ENCODE data around the gene CLIP2. TPM values are rescaled to one million over a fixed set of nuclear protein-coding genes. Genes with fewer than 3 reads are reported as not detected.

CLIP2 gene
- total and polyA plus RNA-seq, 2 of the 8 experiments (the other 6 are each of a cell fraction or from before 2014, with no cell fraction given): 8.3 to 41.5 TPM

GRCh38 chr7:74312418-74313028 lies 23.3 kb downstream of the CLIP2 start:
- CTCF ChIA-PET (ENCODE audit: partially characterized antibody): interaction anchor here (0.7 to 1.5 kb wide), 2 partner anchors 9 to 37 kb away, joined by 3 to 6 read pairs; no protein-coding TSS in a partner anchor
- WGBS, 2 experiments (ENCODE audit: extremely low coverage in 1 of 2, insufficient coverage in 1 of 2, insufficient read length in 1 of 2, insufficient replicate concordance in 2 of 2, low coverage in 1 of 2, low lambda C conversion rate in 2 of 2, missing lambda C conversion rate in 1 of 2): 83% methylated on average over 16 of the region's 16 CpGs; no CpG with 5 or more reads in 1 of the 2 experiments
- no peak overlapping the region for H3K14ac ChIP-seq (ENCODE audit: insufficient read length)

More at GRCh38 chr7:74312418-74313028, 23.3 kb downstream of the CLIP2 start:
- H3K27ac ChIP-seq (ENCODE audit: low read depth, low read length): peak overlapping the region; percentile 54; the same call in 1 of the 2 replicates
- no peak overlapping the region; a peak in 1 of 4 replicates for H3K4me2 ChIP-seq (ENCODE audit: insufficient read depth in 1 of 2, low read depth in 2 of 2, low read length in 2 of 2)
- H2BK15ac ChIP-seq (ENCODE audit: low read length): no peak overlapping the region; the same call in 1 of the 2 replicates
- H2AFZ ChIP-seq (ENCODE audit: low read length): no peak overlapping the region
- H3K27me3 ChIP-seq (replicated peaks in 1 of 4; ENCODE audit: control insufficient read depth in 3 of 4, extremely low read depth in 1 of 4, insufficient read depth in 3 of 4, low read length in 3 of 4): no peaks in the 10 kb centered on the region
- no peak overlapping the region for H2BK12ac ChIP-seq (ENCODE audit: low read depth, low read length)
- H4K91ac ChIP-seq (replicated peaks; ENCODE audit: insufficient read length, low read length): no peak overlapping the region
- peak overlapping the region; percentile 70; the same call in 1 of the 2 replicates for H2AK5ac ChIP-seq (ENCODE audit: low read depth, low read length)
- no peaks in the 10 kb centered on the region for H3K9me3 ChIP-seq (ENCODE audit: insufficient read depth in 2 of 2, low read depth in 1 of 2, low read length in 1 of 2)
- peak overlapping the region; percentile 60; the same call in 1 of the 2 replicates for H2BK5ac ChIP-seq (ENCODE audit: low read depth, low read length)
- H2BK20ac ChIP-seq (ENCODE audit: low read length): no peak overlapping the region
- POLR2A ChIA-PET (ENCODE audit: partially characterized antibody): interaction anchor here (1.7 kb wide), 1 partner anchor 22 kb away, joined by 5 read pairs; no protein-coding TSS in a partner anchor
- peak overlapping the region in 1 of 4 experiments; percentile 21; a peak in 1 of 7 replicates for H3K9ac ChIP-seq (replicated peaks in 1 of 4; ENCODE audit: extremely low read depth in 1 of 4, low read depth in 3 of 4, low read length in 3 of 4)
- no peak overlapping the region for H2BK120ac ChIP-seq (replicated peaks; ENCODE audit: low read depth, low read length)
- no peak overlapping the region for H3K23ac ChIP-seq (ENCODE audit: insufficient read length)
- FAIRE-seq: no peak
- H3K79me1 ChIP-seq (ENCODE audit: low read depth, low read length): peaks cover 9% of the 10 kb centered on the region; the same call in 1 of the 2 replicates
- H3K4me3 ChIP-seq (ENCODE audit: extremely low read depth in 1 of 4, insufficient read depth in 2 of 4, low read depth in 3 of 4, low read length in 4 of 4): no peak overlapping the region
- 0 out of 4 replicates have a peak, but pooled peaks cover 0 to 2% of the 10 kb centered on the region in 2 experiments for H3K79me2 ChIP-seq (ENCODE audit: control insufficient read depth in 1 of 2, insufficient read depth in 2 of 2, low read length in 2 of 2)
- H3K56ac ChIP-seq (replicated peaks; ENCODE audit: insufficient read length, low read depth, low read length): no peak overlapping the region
- TF ChIP-seq RBBP5 (IDR thresholded peaks at IDR 0.05; ENCODE audit: borderline replicate concordance, low read depth, low read length) (no peak), CTBP2 (IDR thresholded peaks at IDR 0.05; ENCODE audit: borderline replicate concordance, insufficient read depth, insufficient read length, low read length) (no peak), MAFK (IDR thresholded peaks at IDR 0.05; ENCODE audit: low read depth, low read length) (peak; percentile 58; the same call in 1 of the 2 replicates), PHF8 (conservative IDR thresholded peaks at IDR 0.05; ENCODE audit: low read depth, low read length) (no peak)
- peak overlapping the region; percentile 11; the same call in 1 of the 2 replicates for H4K8ac ChIP-seq (ENCODE audit: extremely low read depth, insufficient read depth, low read length)
- DNase-seq (ENCODE audit: low read depth in 1 of 2, low spot score in 2 of 2): no peak
- no peak overlapping the region for H3K4ac ChIP-seq (replicated peaks; ENCODE audit: insufficient read length, low read depth, low read length)
- no peak overlapping the region; the same call in 1 of the 2 replicates for H3K18ac ChIP-seq (ENCODE audit: extremely low read depth, low read length)
- no peak overlapping the region for H4K5ac ChIP-seq (ENCODE audit: insufficient read length, low read depth, low read length)
- peaks cover 2 to 3% of the 10 kb centered on the region in 2 experiments for H4K20me1 ChIP-seq (replicated peaks in 1 of 2; ENCODE audit: control insufficient read depth in 1 of 2, insufficient read depth in 2 of 2, low read length in 2 of 2)
- no peaks in the 10 kb centered on the region for H3K23me2 ChIP-seq (ENCODE audit: low read depth, low read length)
- no peaks in the 10 kb centered on the region for H3K36me3 ChIP-seq (ENCODE audit: control insufficient read depth in 2 of 4, insufficient read depth in 4 of 4, low read length in 3 of 4)
- H3K4me1 ChIP-seq (replicated peaks in 1 of 4; ENCODE audit: control insufficient read depth in 3 of 4, insufficient read depth in 4 of 4, low read length in 3 of 4): peaks cover 0 to 6% (median 3%) of the 10 kb centered on the region in 4 experiments; a peak in 4 of 7 replicates
